Astrocyte (in vitro differentiated cells and primary cell): Measurements from ENCODE around the gene EPOP. TPM values are rescaled to one million over a fixed set of nuclear protein-coding genes. Genes with fewer than 3 reads are reported as not detected.
A peak's percentile ranks its signal among the peaks of the same experiment; 100 is the strongest.

Experiments
- microRNA-seq: library from miRNA; unstranded; fragments of <30 nt; microRNA quantifications from one replicate; pipeline ENCODE4 v1.2.0, GENCODE V29; 2020
- total RNA-seq: library from RNA; stranded (reverse); gene quantifications from 2 replicates; pipeline ENCODE4 v1.2.1, GENCODE V29; 2021

The EPOP gene
- total RNA-seq, 1 donor from 2014 or later, result 4.1 TPM

Small RNAs within 50 kb of the gene (microRNA-seq; reads per million reads assigned to microRNA genes)
- gene MIR4726, result 3.3 reads per million, percentile 9 among the genes with 10 or more reads in this experiment
- gene MIR4734, result not detected

Other genes with a start within 250 kb of the EPOP start
- gene ARHGAP23, start 246.5 kb downstream of the EPOP start, total RNA-seq, result 88.5 and 118 TPM in 2 replicates
- gene SRCIN1, start 69.0 kb downstream of the EPOP start, total RNA-seq, result 0.75 and 1.5 TPM in 2 replicates
- gene MLLT6, start 30.3 kb upstream of the EPOP start, total RNA-seq, result 18.1 and 20.9 TPM in 2 replicates
- 12.0 and 13.1 TPM in 2 replicates for gene CISD3, start 55.4 kb upstream of the EPOP start, total RNA-seq
- 68.2 and 73.7 TPM in 2 replicates for gene PCGF2, start 73.4 kb upstream of the EPOP start, total RNA-seq
- gene PSMB3, start 77.8 kb upstream of the EPOP start, total RNA-seq, result 166 and 191 TPM in 2 replicates
- gene PIP4K2B, start 124.6 kb upstream of the EPOP start, total RNA-seq, result 54.4 and 58.2 TPM in 2 replicates
- 12.4 and 13.7 TPM in 2 replicates for gene CWC25, start 150.4 kb upstream of the EPOP start, total RNA-seq
- 954 and 1,087 TPM in 2 replicates for gene RPL23, start 178.8 kb upstream of the EPOP start, total RNA-seq
- 395 and 421 TPM in 2 replicates for gene LASP1, start 195.1 kb upstream of the EPOP start, total RNA-seq